Vagina (tissue), 2 donors: ENCODE results near the gene TMEM52.

ENCODE experiments used
- CTCF ChIP-seq, 3 experiments: fragments of 450-650 bp in 2 of 3; fragments of 200-600 bp in 1 of 3; sonication (generic) in 1 of 3; IDR thresholded peaks; one replicate each; pipeline ENCODE4 v1.5.1; 2017 to 2019; ENCODE audit warnings: antibody characterized with exemption in 3 of 3, mild to moderate bottlenecking in 2 of 3, moderate library complexity in 2 of 3
- POLR2A ChIP-seq, 2 donors: fragments of 450-650 bp; IDR thresholded peaks; one replicate each; pipeline ENCODE4 v1.6.1; 2017; ENCODE audit warnings: antibody characterized with exemption in 2 of 2, mild to moderate bottlenecking in 2 of 2, moderate library complexity in 2 of 2

GRCh38 chr1:1928231-1929101 lies 9.4 kb upstream of the TMEM52 start:
- no peak for TF ChIP-seq CTCF (IDR thresholded peaks at IDR 0.05)
- no peak for TF ChIP-seq POLR2A (IDR thresholded peaks at IDR 0.05)
